ENCODE data around the gene ANKS1A.

Gene ANKS1A

GRCh38 chr6:34950849-34951248 lies 61.8 kb downstream of the ANKS1A start:
- H3K27ac Mint-ChIP-seq = no peak overlapping the region

GRCh38 chr6:34951731-34952130 lies 62.7 kb downstream of the ANKS1A start:
- no peaks in the 10 kb centered on the region for H3K27me3 Mint-ChIP-seq
- H3K27ac Mint-ChIP-seq = no peak overlapping the region
- no peaks in the 10 kb centered on the region for H3K9me3 Mint-ChIP-seq
- H3K4me1 Mint-ChIP-seq (ENCODE audit: low read depth) = peaks cover 23% of the 10 kb centered on the region
- no peak overlapping the region for H3K4me3 Mint-ChIP-seq
- no peaks in the 10 kb centered on the region for H3K36me3 Mint-ChIP-seq (ENCODE audit: low read depth)

More at GRCh38 chr6:34950849-34951248, 61.8 kb downstream of the ANKS1A start:
- Mint-ChIP-seq H3K9me3 (no peaks in the 10 kb centered on the region), H3K4me3 (no peak overlapping the region), H3K27me3 (no peaks in the 10 kb centered on the region), H3K36me3 (ENCODE audit: low read depth) (no peaks in the 10 kb centered on the region), H3K4me1 (ENCODE audit: low read depth) (peaks cover 18% of the 10 kb centered on the region)

GRCh38 chr6:34953061-34954025 lies 64.3 kb downstream of the ANKS1A start:
- Mint-ChIP-seq H3K4me3 (no peak overlapping the region), H3K4me1 (ENCODE audit: low read depth) (peaks cover 23% of the 10 kb centered on the region), H3K27me3 (no peaks in the 10 kb centered on the region), H3K36me3 (ENCODE audit: low read depth) (no peaks in the 10 kb centered on the region), H3K27ac (no peak overlapping the region), H3K9me3 (no peaks in the 10 kb centered on the region)

GRCh38 chr6:34955442-34955841 lies 66.4 kb downstream of the ANKS1A start:
- Mint-ChIP-seq H3K4me1 (ENCODE audit: low read depth) (peaks cover 23% of the 10 kb centered on the region), H3K4me3 (no peak overlapping the region), H3K9me3 (no peaks in the 10 kb centered on the region), H3K27ac (no peak overlapping the region), H3K27me3 (no peaks in the 10 kb centered on the region), H3K36me3 (ENCODE audit: low read depth) (no peaks in the 10 kb centered on the region)

GRCh38 chr6:34957231-34957783 lies 68.3 kb downstream of the ANKS1A start:
- no peak overlapping the region for H3K4me3 Mint-ChIP-seq
- peaks cover 28% of the 10 kb centered on the region for H3K4me1 Mint-ChIP-seq (ENCODE audit: low read depth)
- H3K27ac Mint-ChIP-seq = no peak overlapping the region
- H3K27me3 Mint-ChIP-seq = no peaks in the 10 kb centered on the region
- no peaks in the 10 kb centered on the region for H3K36me3 Mint-ChIP-seq (ENCODE audit: low read depth)
- no peaks in the 10 kb centered on the region for H3K9me3 Mint-ChIP-seq

- H3K27me3 Mint-ChIP-seq = no peaks in the 10 kb centered on the region
These were observed 69.7 kb downstream of the ANKS1A start for GRCh38 chr6:34958734-34959133.

GRCh38 chr6:34959224-34959623 lies 70.2 kb downstream of the ANKS1A start:
- H3K27ac Mint-ChIP-seq = no peak overlapping the region
- no peak overlapping the region for H3K4me3 Mint-ChIP-seq
- no peaks in the 10 kb centered on the region for H3K27me3 Mint-ChIP-seq
- no peaks in the 10 kb centered on the region for H3K36me3 Mint-ChIP-seq (ENCODE audit: low read depth)
- peaks cover 26% of the 10 kb centered on the region for H3K4me1 Mint-ChIP-seq (ENCODE audit: low read depth)
- H3K9me3 Mint-ChIP-seq = no peaks in the 10 kb centered on the region

More at GRCh38 chr6:34958734-34959133, 69.7 kb downstream of the ANKS1A start:
- H3K27ac Mint-ChIP-seq = no peak overlapping the region
- no peaks in the 10 kb centered on the region for H3K36me3 Mint-ChIP-seq (ENCODE audit: low read depth)
- H3K4me1 Mint-ChIP-seq (ENCODE audit: low read depth) = peaks cover 28% of the 10 kb centered on the region
- no peak overlapping the region for H3K4me3 Mint-ChIP-seq
- H3K9me3 Mint-ChIP-seq = no peaks in the 10 kb centered on the region

- no peak overlapping the region for H3K4me3 Mint-ChIP-seq
- no peak overlapping the region for H3K27ac Mint-ChIP-seq
- H3K27me3 Mint-ChIP-seq = no peaks in the 10 kb centered on the region
These were observed 72.0 kb downstream of the ANKS1A start for GRCh38 chr6:34961082-34961481.

GRCh38 chr6:34961574-34961973 lies 72.5 kb downstream of the ANKS1A start:
- peaks cover 5% of the 10 kb centered on the region for H3K4me1 Mint-ChIP-seq (ENCODE audit: low read depth)
- no peak overlapping the region for H3K4me3 Mint-ChIP-seq
- H3K27me3 Mint-ChIP-seq = no peaks in the 10 kb centered on the region
- H3K36me3 Mint-ChIP-seq (ENCODE audit: low read depth) = no peaks in the 10 kb centered on the region
- H3K9me3 Mint-ChIP-seq = no peaks in the 10 kb centered on the region
- no peak overlapping the region for H3K27ac Mint-ChIP-seq

More at GRCh38 chr6:34961082-34961481, 72.0 kb downstream of the ANKS1A start:
- Mint-ChIP-seq H3K4me1 (ENCODE audit: low read depth) (peaks cover 8% of the 10 kb centered on the region), H3K36me3 (ENCODE audit: low read depth) (no peaks in the 10 kb centered on the region), H3K9me3 (no peaks in the 10 kb centered on the region)

- Mint-ChIP-seq H3K4me3 (no peak overlapping the region), H3K4me1 (ENCODE audit: low read depth) (peaks cover 5% of the 10 kb centered on the region), H3K27me3 (no peaks in the 10 kb centered on the region), H3K9me3 (no peaks in the 10 kb centered on the region), H3K27ac (no peak overlapping the region), H3K36me3 (ENCODE audit: low read depth) (peaks cover 2% of the 10 kb centered on the region)
These were observed 75.5 kb downstream of the ANKS1A start for GRCh38 chr6:34964564-34964963.

- Mint-ChIP-seq H3K4me3 (no peak overlapping the region), H3K36me3 (ENCODE audit: low read depth) (peaks cover 13% of the 10 kb centered on the region), H3K27me3 (no peaks in the 10 kb centered on the region), H3K27ac (no peak overlapping the region), H3K9me3 (no peaks in the 10 kb centered on the region), H3K4me1 (ENCODE audit: low read depth) (no peaks in the 10 kb centered on the region)
These were observed 78.4 kb downstream of the ANKS1A start for GRCh38 chr6:34967461-34967860.

GRCh38 chr6:34969662-34970265 lies 80.7 kb downstream of the ANKS1A start:
- Mint-ChIP-seq H3K4me3 (no peak overlapping the region), H3K27me3 (no peaks in the 10 kb centered on the region), H3K4me1 (ENCODE audit: low read depth) (no peaks in the 10 kb centered on the region), H3K9me3 (no peaks in the 10 kb centered on the region), H3K36me3 (ENCODE audit: low read depth) (peaks cover 13% of the 10 kb centered on the region), H3K27ac (no peak overlapping the region)

- H3K4me3 Mint-ChIP-seq = no peak overlapping the region
- no peaks in the 10 kb centered on the region for H3K27me3 Mint-ChIP-seq
- no peaks in the 10 kb centered on the region for H3K9me3 Mint-ChIP-seq
- no peaks in the 10 kb centered on the region for H3K4me1 Mint-ChIP-seq (ENCODE audit: low read depth)
- H3K27ac Mint-ChIP-seq = no peak overlapping the region
- H3K36me3 Mint-ChIP-seq (ENCODE audit: low read depth) = peaks cover 13% of the 10 kb centered on the region
These were observed 81.4 kb downstream of the ANKS1A start for GRCh38 chr6:34970488-34970887.

GRCh38 chr6:34970957-34971356 lies 81.9 kb downstream of the ANKS1A start:
- no peaks in the 10 kb centered on the region for H3K4me1 Mint-ChIP-seq (ENCODE audit: low read depth)
- H3K9me3 Mint-ChIP-seq = no peaks in the 10 kb centered on the region
- no peak overlapping the region for H3K4me3 Mint-ChIP-seq
- peaks cover 13% of the 10 kb centered on the region for H3K36me3 Mint-ChIP-seq (ENCODE audit: low read depth)
- no peaks in the 10 kb centered on the region for H3K27me3 Mint-ChIP-seq
- H3K27ac Mint-ChIP-seq = no peak overlapping the region

- Mint-ChIP-seq H3K4me3 (no peak overlapping the region), H3K4me1 (ENCODE audit: low read depth) (no peaks in the 10 kb centered on the region), H3K9me3 (no peaks in the 10 kb centered on the region), H3K36me3 (ENCODE audit: low read depth) (peaks cover 17% of the 10 kb centered on the region), H3K27ac (no peak overlapping the region), H3K27me3 (no peaks in the 10 kb centered on the region)
These were observed 84.6 kb downstream of the ANKS1A start for GRCh38 chr6:34973547-34974248.

All from stimulated activated naive CD8-positive, alpha-beta T cell treated with anti-CD3 and anti-CD28 coated beads, Interleukin-15, Interleukin-2, amounts not matched to agents 100 ng/mL and 50 ng/mL, for 24 hours (primary cell).